ENCODE results near the gene NOL6.

The NOL6 gene

GRCh38 chr9:33471361-33471760, 2.4 kb downstream of the NOL6 start:
- Histone ChIP-seq H3K27me3 (ENCODE audit: low read depth, low read length) (no peaks in the 10 kb centered on the region), H3K4me1 (ENCODE audit: control insufficient read depth in 1 of 2, insufficient read depth in 2 of 2, low read length in 2 of 2) (peaks cover 7 to 17% of the 10 kb centered on the region in 2 donors), H3K4me3 (ENCODE audit: low read depth in 1 of 2, low read length in 2 of 2) (no peak overlapping the region), H3K9me3 (ENCODE audit: control insufficient read depth in 1 of 2, low read length in 2 of 2) (no peaks in the 10 kb centered on the region), H3K36me3 (ENCODE audit: control insufficient read depth in 1 of 2, insufficient read depth in 2 of 2, low read length in 2 of 2) (peaks cover 49 to 57% of the 10 kb centered on the region in 2 donors), H3K27ac (ENCODE audit: low read length) (no peak overlapping the region)

GRCh38 chr9:33469891-33470290, 3.8 kb downstream of the NOL6 start:
- peaks cover 63 to 72% of the 10 kb centered on the region in 2 donors for H3K36me3 ChIP-seq (ENCODE audit: control insufficient read depth in 1 of 2, insufficient read depth in 2 of 2, low read length in 2 of 2)
- no peaks in the 10 kb centered on the region for H3K27me3 ChIP-seq (ENCODE audit: low read depth, low read length)
- H3K4me3 ChIP-seq (ENCODE audit: low read depth in 1 of 2, low read length in 2 of 2), result no peak overlapping the region
- no peaks in the 10 kb centered on the region for H3K9me3 ChIP-seq (ENCODE audit: control insufficient read depth in 1 of 2, low read length in 2 of 2)
- H3K27ac ChIP-seq (ENCODE audit: low read length), result no peak overlapping the region
- H3K4me1 ChIP-seq (ENCODE audit: control insufficient read depth in 1 of 2, insufficient read depth in 2 of 2, low read length in 2 of 2), result peaks cover 7 to 17% of the 10 kb centered on the region in 2 donors

- H3K36me3 ChIP-seq (ENCODE audit: control insufficient read depth in 1 of 2, insufficient read depth in 2 of 2, low read length in 2 of 2), result peaks cover 72 to 81% of the 10 kb centered on the region in 2 donors
- H3K27ac ChIP-seq (ENCODE audit: low read length), result no peak overlapping the region
- peaks cover 7 to 17% of the 10 kb centered on the region in 2 donors for H3K4me1 ChIP-seq (ENCODE audit: control insufficient read depth in 1 of 2, insufficient read depth in 2 of 2, low read length in 2 of 2)
- no peaks in the 10 kb centered on the region for H3K9me3 ChIP-seq (ENCODE audit: control insufficient read depth in 1 of 2, low read length in 2 of 2)
- H3K4me3 ChIP-seq (ENCODE audit: low read depth in 1 of 2, low read length in 2 of 2), result no peak overlapping the region
- H3K27me3 ChIP-seq (ENCODE audit: low read depth, low read length), result no peaks in the 10 kb centered on the region
Measured at GRCh38 chr9:33468797-33469621, 4.7 kb downstream of the NOL6 start.

GRCh38 chr9:33468215-33468730, 5.5 kb downstream of the NOL6 start:
- Histone ChIP-seq H3K27ac (ENCODE audit: low read length) (no peak overlapping the region), H3K36me3 (ENCODE audit: control insufficient read depth in 1 of 2, insufficient read depth in 2 of 2, low read length in 2 of 2) (peaks cover 79 to 88% of the 10 kb centered on the region in 2 donors), H3K4me3 (ENCODE audit: low read depth in 1 of 2, low read length in 2 of 2) (no peak overlapping the region), H3K9me3 (ENCODE audit: control insufficient read depth in 1 of 2, low read length in 2 of 2) (no peaks in the 10 kb centered on the region), H3K4me1 (ENCODE audit: control insufficient read depth in 1 of 2, insufficient read depth in 2 of 2, low read length in 2 of 2) (peaks cover 7 to 14% of the 10 kb centered on the region in 2 donors), H3K27me3 (ENCODE audit: low read depth, low read length) (no peaks in the 10 kb centered on the region)

GRCh38 chr9:33467526-33467925, 6.2 kb downstream of the NOL6 start:
- peaks cover 85 to 96% of the 10 kb centered on the region in 2 donors for H3K36me3 ChIP-seq (ENCODE audit: control insufficient read depth in 1 of 2, insufficient read depth in 2 of 2, low read length in 2 of 2)
- H3K4me3 ChIP-seq (ENCODE audit: low read depth in 1 of 2, low read length in 2 of 2), result no peak overlapping the region
- H3K4me1 ChIP-seq (ENCODE audit: control insufficient read depth in 1 of 2, insufficient read depth in 2 of 2, low read length in 2 of 2), result peaks cover 7% of the 10 kb centered on the region in 2 donors

GRCh38 chr9:33466565-33467495, 6.9 kb downstream of the NOL6 start:
- H3K27ac ChIP-seq (ENCODE audit: low read length), result no peak overlapping the region
- peaks cover 86 to 97% of the 10 kb centered on the region in 2 donors for H3K36me3 ChIP-seq (ENCODE audit: control insufficient read depth in 1 of 2, insufficient read depth in 2 of 2, low read length in 2 of 2)
- no peaks in the 10 kb centered on the region for H3K9me3 ChIP-seq (ENCODE audit: control insufficient read depth in 1 of 2, low read length in 2 of 2)
- H3K27me3 ChIP-seq (ENCODE audit: low read depth, low read length), result no peaks in the 10 kb centered on the region
- H3K4me3 ChIP-seq (ENCODE audit: low read depth in 1 of 2, low read length in 2 of 2), result no peak overlapping the region
- no peaks in the 10 kb centered on the region for H3K4me1 ChIP-seq (ENCODE audit: control insufficient read depth in 1 of 2, insufficient read depth in 2 of 2, low read length in 2 of 2)

More at GRCh38 chr9:33467526-33467925, 6.2 kb downstream of the NOL6 start:
- no peaks in the 10 kb centered on the region for H3K27me3 ChIP-seq (ENCODE audit: low read depth, low read length)
- H3K9me3 ChIP-seq (ENCODE audit: control insufficient read depth in 1 of 2, low read length in 2 of 2), result no peaks in the 10 kb centered on the region
- no peak overlapping the region for H3K27ac ChIP-seq (ENCODE audit: low read length)

GRCh38 chr9:33465596-33466564, 7.8 kb downstream of the NOL6 start:
- H3K4me3 ChIP-seq (ENCODE audit: low read depth in 1 of 2, low read length in 2 of 2), result no peak overlapping the region
- peaks cover 86 to 97% of the 10 kb centered on the region in 2 donors for H3K36me3 ChIP-seq (ENCODE audit: control insufficient read depth in 1 of 2, insufficient read depth in 2 of 2, low read length in 2 of 2)
- H3K4me1 ChIP-seq (ENCODE audit: control insufficient read depth in 1 of 2, insufficient read depth in 2 of 2, low read length in 2 of 2), result no peaks in the 10 kb centered on the region
- H3K27me3 ChIP-seq (ENCODE audit: low read depth, low read length), result no peaks in the 10 kb centered on the region
- H3K27ac ChIP-seq (ENCODE audit: low read length), result no peak overlapping the region
- no peaks in the 10 kb centered on the region for H3K9me3 ChIP-seq (ENCODE audit: control insufficient read depth in 1 of 2, low read length in 2 of 2)

GRCh38 chr9:33465096-33465495, 8.6 kb downstream of the NOL6 start:
- H3K36me3 ChIP-seq (ENCODE audit: control insufficient read depth in 1 of 2, insufficient read depth in 2 of 2, low read length in 2 of 2), result peaks cover 93 to 94% of the 10 kb centered on the region in 2 donors
- no peaks in the 10 kb centered on the region for H3K9me3 ChIP-seq (ENCODE audit: control insufficient read depth in 1 of 2, low read length in 2 of 2)
- H3K4me3 ChIP-seq (ENCODE audit: low read depth in 1 of 2, low read length in 2 of 2), result no peak overlapping the region
- H3K4me1 ChIP-seq (ENCODE audit: control insufficient read depth in 1 of 2, insufficient read depth in 2 of 2, low read length in 2 of 2), result no peaks in the 10 kb centered on the region
- H3K27ac ChIP-seq (ENCODE audit: low read length), result no peak overlapping the region
- no peaks in the 10 kb centered on the region for H3K27me3 ChIP-seq (ENCODE audit: low read depth, low read length)

GRCh38 chr9:33464045-33464636, 9.6 kb downstream of the NOL6 start:
- Histone ChIP-seq H3K4me1 (ENCODE audit: control insufficient read depth in 1 of 2, insufficient read depth in 2 of 2, low read length in 2 of 2) (no peaks in the 10 kb centered on the region), H3K27ac (ENCODE audit: low read length) (no peak overlapping the region), H3K9me3 (ENCODE audit: control insufficient read depth in 1 of 2, low read length in 2 of 2) (no peaks in the 10 kb centered on the region), H3K4me3 (ENCODE audit: low read depth in 1 of 2, low read length in 2 of 2) (no peak overlapping the region), H3K36me3 (ENCODE audit: control insufficient read depth in 1 of 2, insufficient read depth in 2 of 2, low read length in 2 of 2) (peaks cover 83 to 84% of the 10 kb centered on the region in 2 donors), H3K27me3 (ENCODE audit: low read depth, low read length) (no peaks in the 10 kb centered on the region)

GRCh38 chr9:33463151-33463550, 10.6 kb downstream of the NOL6 start:
- peaks cover 0 to 3% of the 10 kb centered on the region in 2 donors for H3K4me1 ChIP-seq (ENCODE audit: control insufficient read depth in 1 of 2, insufficient read depth in 2 of 2, low read length in 2 of 2)
- H3K27ac ChIP-seq (ENCODE audit: low read length), result no peak overlapping the region
- no peak overlapping the region for H3K4me3 ChIP-seq (ENCODE audit: low read depth in 1 of 2, low read length in 2 of 2)
- peaks cover 74 to 75% of the 10 kb centered on the region in 2 donors for H3K36me3 ChIP-seq (ENCODE audit: control insufficient read depth in 1 of 2, insufficient read depth in 2 of 2, low read length in 2 of 2)
- H3K9me3 ChIP-seq (ENCODE audit: control insufficient read depth in 1 of 2, low read length in 2 of 2), result no peaks in the 10 kb centered on the region
- H3K27me3 ChIP-seq (ENCODE audit: low read depth, low read length), result no peaks in the 10 kb centered on the region

Measured in muscle layer of duodenum (tissue), 2 donors.